Measurements from ENCODE around the gene ZSWIM1. TPM values are rescaled to one million over a fixed set of nuclear protein-coding genes. Genes with fewer than 3 reads are reported as not detected.

Gene ZSWIM1
- total and polyA plus RNA-seq, 2 donors from 2014 or later: 6.7 to 13.1 TPM

DNA sequence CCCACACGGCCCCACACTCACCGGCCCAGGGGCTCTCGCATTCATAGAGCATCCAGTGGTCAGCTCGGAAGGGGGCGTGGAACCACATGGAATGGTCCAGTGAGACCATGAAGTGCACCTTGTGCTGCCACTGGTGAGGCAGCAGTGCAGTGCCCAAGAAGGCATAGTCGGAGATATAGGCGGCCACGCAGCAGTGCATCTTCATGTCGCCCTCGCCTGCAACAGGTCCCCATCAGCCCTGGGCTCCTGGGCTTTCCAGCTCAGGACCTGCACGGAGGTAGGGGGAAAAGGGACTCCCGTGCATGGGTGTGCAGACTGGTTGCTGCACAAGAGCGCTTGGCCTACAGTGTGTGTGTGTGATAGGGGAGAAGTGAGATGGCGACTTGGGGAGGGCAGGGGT, 37.5 kb upstream of the ZSWIM1 start:
- Histone ChIP-seq H3K4me1 (ENCODE audit: control insufficient read depth in 2 of 3, insufficient read depth in 2 of 3, low read depth in 1 of 3, low read length in 3 of 3) (peaks cover 0 to 3% (median 0%) of the 10 kb centered on the region in 3 donors), H3K9me3 (ENCODE audit: control insufficient read depth in 2 of 3, insufficient read depth in 1 of 3, low read length in 3 of 3) (no peaks in the 10 kb centered on the region), H3K4me3 (ENCODE audit: low read length in 3 of 3) (no peak overlapping the region), H3K27me3 (ENCODE audit: control insufficient read depth, insufficient read depth, low read length) (no peaks in the 10 kb centered on the region), H3K36me3 (ENCODE audit: control insufficient read depth in 2 of 3, insufficient read depth in 3 of 3, low read length in 3 of 3) (peaks cover 2 to 38% (median 16%) of the 10 kb centered on the region in 3 donors), H3K27ac (ENCODE audit: low read depth in 2 of 2, low read length in 2 of 2) (no peak overlapping the region), H3K9ac (ENCODE audit: low read length in 3 of 3) (no peak overlapping the region)
- FAIRE-seq (no peak), DNase-seq (peak in 1 of 5 donors; percentile 51)
- TF ChIP-seq, protein P1, sequence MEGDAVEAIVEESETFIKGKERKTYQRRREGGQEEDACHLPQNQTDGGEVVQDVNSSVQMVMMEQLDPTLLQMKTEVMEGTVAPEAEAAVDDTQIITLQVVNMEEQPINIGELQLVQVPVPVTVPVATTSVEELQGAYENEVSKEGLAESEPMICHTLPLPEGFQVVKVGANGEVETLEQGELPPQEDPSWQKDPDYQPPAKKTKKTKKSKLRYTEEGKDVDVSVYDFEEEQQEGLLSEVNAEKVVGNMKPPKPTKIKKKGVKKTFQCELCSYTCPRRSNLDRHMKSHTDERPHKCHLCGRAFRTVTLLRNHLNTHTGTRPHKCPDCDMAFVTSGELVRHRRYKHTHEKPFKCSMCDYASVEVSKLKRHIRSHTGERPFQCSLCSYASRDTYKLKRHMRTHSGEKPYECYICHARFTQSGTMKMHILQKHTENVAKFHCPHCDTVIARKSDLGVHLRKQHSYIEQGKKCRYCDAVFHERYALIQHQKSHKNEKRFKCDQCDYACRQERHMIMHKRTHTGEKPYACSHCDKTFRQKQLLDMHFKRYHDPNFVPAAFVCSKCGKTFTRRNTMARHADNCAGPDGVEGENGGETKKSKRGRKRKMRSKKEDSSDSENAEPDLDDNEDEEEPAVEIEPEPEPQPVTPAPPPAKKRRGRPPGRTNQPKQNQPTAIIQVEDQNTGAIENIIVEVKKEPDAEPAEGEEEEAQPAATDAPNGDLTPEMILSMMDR (IDR thresholded peaks at IDR 0.05; ENCODE audit: borderline replicate concordance, extremely low read depth, insufficient read depth): no peak
- intact Hi-C loops (cut with DNase I): no loop called here

DNA sequence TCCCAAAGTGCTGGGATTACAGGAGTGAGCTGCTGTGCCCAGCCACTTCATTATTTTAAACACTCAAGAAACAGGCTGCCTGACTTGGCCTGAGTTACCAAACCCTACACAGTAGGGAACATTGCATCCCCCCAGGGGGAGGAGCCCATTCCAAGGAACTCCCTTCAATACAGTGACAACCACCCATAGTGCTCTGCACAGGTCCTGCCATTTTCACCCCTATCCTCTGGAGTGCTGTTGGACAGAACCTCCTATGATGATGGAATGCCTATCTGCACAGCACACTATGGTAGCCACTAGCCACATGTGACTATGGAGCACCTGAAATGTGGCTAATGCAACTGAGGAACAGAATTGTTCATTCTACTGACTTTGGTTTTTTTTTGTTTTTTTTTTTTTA, 35.6 kb upstream of the ZSWIM1 start:
- DNase-seq (no peak), FAIRE-seq (no peak)
- TF ChIP-seq, protein P1 (IDR thresholded peaks at IDR 0.05; ENCODE audit: borderline replicate concordance, extremely low read depth, insufficient read depth): no peak
- peaks cover 2 to 38% (median 18%) of the 10 kb centered on the region in 3 donors for H3K36me3 ChIP-seq (ENCODE audit: control insufficient read depth in 2 of 3, insufficient read depth in 3 of 3, low read length in 3 of 3)
- H3K4me3 ChIP-seq (ENCODE audit: low read length in 3 of 3): no peak overlapping the region
- H3K27me3 ChIP-seq (ENCODE audit: control insufficient read depth, insufficient read depth, low read length): no peaks in the 10 kb centered on the region
- no peak overlapping the region for H3K9ac ChIP-seq (ENCODE audit: low read length in 3 of 3)
- intact Hi-C loops (cut with DNase I): no loop called here
- no peaks in the 10 kb centered on the region for H3K9me3 ChIP-seq (ENCODE audit: control insufficient read depth in 2 of 3, insufficient read depth in 1 of 3, low read length in 3 of 3)
- H3K4me1 ChIP-seq (ENCODE audit: control insufficient read depth in 2 of 3, insufficient read depth in 2 of 3, low read depth in 1 of 3, low read length in 3 of 3): peaks cover 0 to 3% (median 0%) of the 10 kb centered on the region in 3 donors
- H3K27ac ChIP-seq (ENCODE audit: low read depth in 2 of 2, low read length in 2 of 2): no peak overlapping the region

GRCh38 chr20:45848421-45848820, 32.6 kb upstream of the ZSWIM1 start:
- Histone ChIP-seq H3K9ac (ENCODE audit: low read length in 3 of 3) (no peak overlapping the region), H3K4me1 (ENCODE audit: control insufficient read depth in 2 of 3, insufficient read depth in 2 of 3, low read depth in 1 of 3, low read length in 3 of 3) (peaks cover 0 to 4% (median 0%) of the 10 kb centered on the region in 3 donors), H3K36me3 (ENCODE audit: control insufficient read depth in 2 of 3, insufficient read depth in 3 of 3, low read length in 3 of 3) (peaks cover 2 to 24% (median 18%) of the 10 kb centered on the region in 3 donors), H3K4me3 (ENCODE audit: low read length in 3 of 3) (no peak overlapping the region), H3K9me3 (ENCODE audit: control insufficient read depth in 2 of 3, insufficient read depth in 1 of 3, low read length in 3 of 3) (no peaks in the 10 kb centered on the region), H3K27ac (ENCODE audit: low read depth in 2 of 2, low read length in 2 of 2) (no peak overlapping the region), H3K27me3 (ENCODE audit: control insufficient read depth, insufficient read depth, low read length) (no peaks in the 10 kb centered on the region)
- peak in 1 of 5 donors; percentile 43 for DNase-seq
- FAIRE-seq: no peak
- TF ChIP-seq, protein P1 (IDR thresholded peaks at IDR 0.05; ENCODE audit: borderline replicate concordance, extremely low read depth, insufficient read depth): no peak
- intact Hi-C loops (cut with DNase I): no loop called here

Measured in kidney (tissue), 14 donors.